K562 (cell line): Measurements from ENCODE around the gene NAP1L4. TPM values are rescaled to one million over a fixed set of nuclear protein-coding genes. Genes with fewer than 3 reads are reported as not detected.

Experiments
- CREB1 ChIP-seq, 2 experiments: sonication (generic) in 1 of 2; formaldehyde crosslinking in 1 of 2; IDR thresholded peaks; 2 replicates each; pipeline versions ENCODE4 v1.6.1 to v1.8.0; 2012 to 2022; ENCODE audit warnings: inconsistent platforms in 1 of 2, mild to moderate bottlenecking in 1 of 2, missing genetic modification reagents in 1 of 2, moderate library complexity in 1 of 2
- DPF2 ChIP-seq: fragments of 450-650 bp; IDR thresholded peaks from 2 replicates; pipeline ENCODE4 v1.6.1; 2016
- EGR1 ChIP-seq: fragments of 450-650 bp; conservative IDR thresholded peaks from 2 replicates; pipeline ENCODE4 v1.6.1; 2017; ENCODE audit warnings: mild to moderate bottlenecking
- ELF1 ChIP-seq: fragments of 200-800 bp; sonication (Bioruptor generic); IDR thresholded peaks from 2 replicates; pipeline ENCODE4 v1.6.1; 2016; ENCODE audit warnings: missing genetic modification characterization, missing compliant biosample characterization
- FOS ChIP-seq: IDR thresholded peaks from 3 replicates; pipeline ENCODE4 v1.6.1; 2011; ENCODE audit not compliant: insufficient read length; ENCODE audit errors: extremely low read depth
- HNRNPL ChIP-seq: fragments of 200-400 bp; formaldehyde crosslinking; IDR thresholded peaks from 2 replicates; pipeline ENCODE4 v1.6.1; 2017; ENCODE audit warnings: low read depth, mild to moderate bottlenecking, low read length
- MTA2 ChIP-seq: fragments of 450-650 bp; IDR thresholded peaks from 2 replicates; pipeline ENCODE4 v1.6.1; 2016; ENCODE audit warnings: low read depth
- SPI1 ChIP-seq: IDR thresholded peaks from 2 replicates; pipeline ENCODE4 v1.6.1; 2011; ENCODE audit warnings: low read depth, low read length, control low read depth, borderline replicate concordance
- TCF3 ChIP-seq: sonication (generic); formaldehyde crosslinking; IDR thresholded peaks from 2 replicates; pipeline ENCODE4 v1.4.0; 2020; ENCODE audit warnings: mild to moderate bottlenecking, missing genetic modification reagents
- U2AF1 ChIP-seq: fragments of 200-400 bp; formaldehyde crosslinking; optimal IDR thresholded peaks from 2 replicates; pipeline ENCODE3; 2017; ENCODE audit warnings: mild to moderate bottlenecking, low read depth, low read length, moderate library complexity
- ZNF174 ChIP-seq: fragments of 250-450 bp; sonication (Bioruptor Pico); IDR thresholded peaks from 2 replicates; pipeline ENCODE4 v1.4.0; 2020; ENCODE audit warnings: mild to moderate bottlenecking
- ZNF23 ChIP-seq: fragments of 250-450 bp; sonication (Bioruptor Pico); IDR thresholded peaks from 2 replicates; pipeline ENCODE4 v1.4.0; 2020; ENCODE audit warnings: mild to moderate bottlenecking
- ZNF830 ChIP-seq: fragments of 250-450 bp; sonication (Bioruptor Pico); IDR thresholded peaks from 2 replicates; pipeline ENCODE4 v1.5.0; 2021; ENCODE audit warnings: mild to moderate bottlenecking
- polyA plus RNA-seq, 8 experiments: library from polyadenylated mRNA; depleted of rRNA in 4 of 8; stranded (reverse) in 5 of 8; unstranded in 3 of 8; fragments of >200 nt; fragmentation: Nextera tagmentation in 2 of 8; fragmentation: Illumina TruSeq in 1 of 8; extraction: Ambion mirVana in 2 of 8; extraction: Trizol in 1 of 8; gene quantifications; 2 replicates each; pipeline versions ENCODE4 v1.2.1 to v1.2.3, GENCODE V29; 2011 to 2014; ENCODE audit warnings: inconsistent platforms in 1 of 8, missing spikeins in 1 of 8
- total RNA-seq, 7 experiments: library from RNA; depleted of rRNA in 6 of 7; stranded (reverse); fragments of >200 nt in 6 of 7; fragmentation: Illumina TruSeq in 2 of 7; extraction: Trizol in 2 of 7; gene quantifications; 2 replicates each; pipeline versions ENCODE4 v1.2.1 to v1.2.3, GENCODE V29; 2011 to 2021; ENCODE audit warnings: low replicate concordance in 1 of 7
- TF ChIP-seq, protein P1 (sequence below): fragments of 450-650 bp; formaldehyde crosslinking; IDR thresholded peaks from 2 replicates; pipeline ENCODE4 v1.4.0; 2020; ENCODE audit warnings: mild to moderate bottlenecking, moderate library complexity
- TF ChIP-seq, protein P2 (sequence below): sonication (generic); formaldehyde crosslinking; IDR thresholded peaks from 2 replicates; pipeline ENCODE4 v1.9.0; 2022; ENCODE audit warnings: mild to moderate bottlenecking, missing genetic modification reagents
- TF ChIP-seq, protein P3 (sequence below): fragments of 200-800 bp; sonication (Bioruptor generic); IDR thresholded peaks from 2 replicates; pipeline ENCODE4 v1.6.1; 2017; ENCODE audit warnings: missing genetic modification characterization, missing compliant biosample characterization
- TF ChIP-seq, protein P4 (sequence below), 3 experiments: fragments of 200-800 bp in 1 of 3; fragments of 250-450 bp in 1 of 3; fragments of 450-650 bp in 1 of 3; sonication (Bioruptor Pico) in 1 of 3; sonication (Bioruptor generic) in 1 of 3; formaldehyde crosslinking in 1 of 3; IDR thresholded peaks; 2 replicates each; pipeline versions ENCODE4 v1.6.1 to v1.8.0; 2016 to 2022; ENCODE audit warnings: mild to moderate bottlenecking in 2 of 3, missing genetic modification characterization in 2 of 3, missing compliant biosample characterization in 1 of 3, moderate library complexity in 1 of 3
- TF ChIP-seq, protein P5 (sequence below): fragments of 450-650 bp; IDR thresholded peaks from 2 replicates; pipeline ENCODE4 v1.6.1; 2016
- TF ChIP-seq, protein P6 (sequence below): fragments of 250-450 bp; sonication (Bioruptor Pico); IDR thresholded peaks from 2 replicates; pipeline ENCODE4 v1.8.0; 2021; ENCODE audit warnings: mild to moderate bottlenecking, moderate library complexity

NAP1L4 gene
- total and polyA plus RNA-seq, 9 of the 15 experiments (the other 6 are each of a cell fraction or from before 2014, with no cell fraction given) = 34.1 to 237 (median 179) TPM

DNA sequence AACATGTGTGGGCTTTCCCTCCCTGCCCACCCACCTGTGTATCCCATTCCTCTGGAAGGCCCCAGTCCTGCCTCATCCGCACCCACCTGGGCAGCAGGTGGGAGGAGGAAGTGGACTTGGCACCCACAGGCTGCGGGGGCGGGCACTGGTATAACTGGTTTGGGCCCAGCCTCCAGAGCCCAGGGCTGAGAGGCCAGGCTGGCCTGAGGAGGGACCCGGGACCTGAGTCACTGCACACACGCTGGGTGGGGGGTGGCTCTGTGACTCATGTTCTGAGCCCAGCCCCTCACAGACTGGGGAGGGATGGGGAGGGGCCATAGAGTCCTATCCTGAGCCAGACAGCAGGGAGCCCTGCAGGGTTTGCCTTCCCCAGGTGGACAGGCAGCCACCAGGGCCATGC, 79.6 kb downstream of the NAP1L4 start (continued):
- TF ChIP-seq, protein P1, sequence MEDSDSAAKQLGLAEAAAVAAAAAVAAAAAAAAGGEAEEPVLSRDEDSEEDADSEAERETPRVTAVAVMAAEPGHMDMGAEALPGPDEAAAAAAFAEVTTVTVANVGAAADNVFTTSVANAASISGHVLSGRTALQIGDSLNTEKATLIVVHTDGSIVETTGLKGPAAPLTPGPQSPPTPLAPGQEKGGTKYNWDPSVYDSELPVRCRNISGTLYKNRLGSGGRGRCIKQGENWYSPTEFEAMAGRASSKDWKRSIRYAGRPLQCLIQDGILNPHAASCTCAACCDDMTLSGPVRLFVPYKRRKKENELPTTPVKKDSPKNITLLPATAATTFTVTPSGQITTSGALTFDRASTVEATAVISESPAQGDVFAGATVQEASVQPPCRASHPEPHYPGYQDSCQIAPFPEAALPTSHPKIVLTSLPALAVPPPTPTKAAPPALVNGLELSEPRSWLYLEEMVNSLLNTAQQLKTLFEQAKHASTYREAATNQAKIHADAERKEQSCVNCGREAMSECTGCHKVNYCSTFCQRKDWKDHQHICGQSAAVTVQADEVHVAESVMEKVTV = no peak
- TF ChIP-seq, protein P2, sequence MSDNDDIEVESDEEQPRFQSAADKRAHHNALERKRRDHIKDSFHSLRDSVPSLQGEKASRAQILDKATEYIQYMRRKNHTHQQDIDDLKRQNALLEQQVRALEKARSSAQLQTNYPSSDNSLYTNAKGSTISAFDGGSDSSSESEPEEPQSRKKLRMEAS (CRISPR knock-in tag) = peak; percentile 19; the same call in 1 of the 2 replicates
- 0 out of 2 replicates have a peak, but pooled peaks have one; percentile 40 for TF ChIP-seq CREB1 (IDR thresholded peaks at IDR 0.05)
- no peak for TF ChIP-seq CREB1 (CRISPR knock-in tag; IDR thresholded peaks at IDR 0.05)
- TF ChIP-seq, protein P3, sequence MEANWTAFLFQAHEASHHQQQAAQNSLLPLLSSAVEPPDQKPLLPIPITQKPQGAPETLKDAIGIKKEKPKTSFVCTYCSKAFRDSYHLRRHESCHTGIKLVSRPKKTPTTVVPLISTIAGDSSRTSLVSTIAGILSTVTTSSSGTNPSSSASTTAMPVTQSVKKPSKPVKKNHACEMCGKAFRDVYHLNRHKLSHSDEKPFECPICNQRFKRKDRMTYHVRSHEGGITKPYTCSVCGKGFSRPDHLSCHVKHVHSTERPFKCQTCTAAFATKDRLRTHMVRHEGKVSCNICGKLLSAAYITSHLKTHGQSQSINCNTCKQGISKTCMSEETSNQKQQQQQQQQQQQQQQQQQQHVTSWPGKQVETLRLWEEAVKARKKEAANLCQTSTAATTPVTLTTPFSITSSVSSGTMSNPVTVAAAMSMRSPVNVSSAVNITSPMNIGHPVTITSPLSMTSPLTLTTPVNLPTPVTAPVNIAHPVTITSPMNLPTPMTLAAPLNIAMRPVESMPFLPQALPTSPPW (CRISPR knock-in tag) = peak; percentile 66
- peak; percentile 67; the same call in 1 of the 2 replicates for TF ChIP-seq DPF2
- TF ChIP-seq FOS = peak; percentile 40
- TF ChIP-seq ZNF174 (CRISPR knock-in tag) = no peak
- TF ChIP-seq, protein P4, sequence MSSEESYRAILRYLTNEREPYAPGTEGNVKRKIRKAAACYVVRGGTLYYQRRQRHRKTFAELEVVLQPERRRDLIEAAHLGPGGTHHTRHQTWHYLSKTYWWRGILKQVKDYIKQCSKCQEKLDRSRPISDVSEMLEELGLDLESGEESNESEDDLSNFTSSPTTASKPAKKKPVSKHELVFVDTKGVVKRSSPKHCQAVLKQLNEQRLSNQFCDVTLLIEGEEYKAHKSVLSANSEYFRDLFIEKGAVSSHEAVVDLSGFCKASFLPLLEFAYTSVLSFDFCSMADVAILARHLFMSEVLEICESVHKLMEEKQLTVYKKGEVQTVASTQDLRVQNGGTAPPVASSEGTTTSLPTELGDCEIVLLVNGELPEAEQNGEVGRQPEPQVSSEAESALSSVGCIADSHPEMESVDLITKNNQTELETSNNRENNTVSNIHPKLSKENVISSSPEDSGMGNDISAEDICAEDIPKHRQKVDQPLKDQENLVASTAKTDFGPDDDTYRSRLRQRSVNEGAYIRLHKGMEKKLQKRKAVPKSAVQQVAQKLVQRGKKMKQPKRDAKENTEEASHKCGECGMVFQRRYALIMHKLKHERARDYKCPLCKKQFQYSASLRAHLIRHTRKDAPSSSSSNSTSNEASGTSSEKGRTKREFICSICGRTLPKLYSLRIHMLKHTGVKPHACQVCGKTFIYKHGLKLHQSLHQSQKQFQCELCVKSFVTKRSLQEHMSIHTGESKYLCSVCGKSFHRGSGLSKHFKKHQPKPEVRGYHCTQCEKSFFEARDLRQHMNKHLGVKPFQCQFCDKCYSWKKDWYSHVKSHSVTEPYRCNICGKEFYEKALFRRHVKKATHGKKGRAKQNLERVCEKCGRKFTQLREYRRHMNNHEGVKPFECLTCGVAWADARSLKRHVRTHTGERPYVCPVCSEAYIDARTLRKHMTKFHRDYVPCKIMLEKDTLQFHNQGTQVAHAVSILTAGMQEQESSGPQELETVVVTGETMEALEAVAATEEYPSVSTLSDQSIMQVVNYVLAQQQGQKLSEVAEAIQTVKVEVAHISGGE (CRISPR knock-in tag; IDR thresholded peaks at IDR 0.05) = 0 out of 6 replicates have a peak, but pooled peaks of 1 of the 3 experiments have one; percentile 30
- no peak for TF ChIP-seq SPI1
- peak; percentile 19; the same call in 1 of the 2 replicates for TF ChIP-seq HNRNPL
- no peak for TF ChIP-seq ZNF23 (CRISPR knock-in tag)
- TF ChIP-seq, protein P5, sequence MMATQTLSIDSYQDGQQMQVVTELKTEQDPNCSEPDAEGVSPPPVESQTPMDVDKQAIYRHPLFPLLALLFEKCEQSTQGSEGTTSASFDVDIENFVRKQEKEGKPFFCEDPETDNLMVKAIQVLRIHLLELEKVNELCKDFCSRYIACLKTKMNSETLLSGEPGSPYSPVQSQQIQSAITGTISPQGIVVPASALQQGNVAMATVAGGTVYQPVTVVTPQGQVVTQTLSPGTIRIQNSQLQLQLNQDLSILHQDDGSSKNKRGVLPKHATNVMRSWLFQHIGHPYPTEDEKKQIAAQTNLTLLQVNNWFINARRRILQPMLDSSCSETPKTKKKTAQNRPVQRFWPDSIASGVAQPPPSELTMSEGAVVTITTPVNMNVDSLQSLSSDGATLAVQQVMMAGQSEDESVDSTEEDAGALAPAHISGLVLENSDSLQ = no peak
- no peak for TF ChIP-seq ELF1 (tag)
- TF ChIP-seq EGR1 = peak; percentile 87
- no peak for TF ChIP-seq ZNF830 (CRISPR knock-in tag)
- TF ChIP-seq TCF3 (CRISPR knock-in tag) = no peak
- no peak for TF ChIP-seq MTA2
- TF ChIP-seq U2AF1 = no peak
- TF ChIP-seq, protein P6, sequence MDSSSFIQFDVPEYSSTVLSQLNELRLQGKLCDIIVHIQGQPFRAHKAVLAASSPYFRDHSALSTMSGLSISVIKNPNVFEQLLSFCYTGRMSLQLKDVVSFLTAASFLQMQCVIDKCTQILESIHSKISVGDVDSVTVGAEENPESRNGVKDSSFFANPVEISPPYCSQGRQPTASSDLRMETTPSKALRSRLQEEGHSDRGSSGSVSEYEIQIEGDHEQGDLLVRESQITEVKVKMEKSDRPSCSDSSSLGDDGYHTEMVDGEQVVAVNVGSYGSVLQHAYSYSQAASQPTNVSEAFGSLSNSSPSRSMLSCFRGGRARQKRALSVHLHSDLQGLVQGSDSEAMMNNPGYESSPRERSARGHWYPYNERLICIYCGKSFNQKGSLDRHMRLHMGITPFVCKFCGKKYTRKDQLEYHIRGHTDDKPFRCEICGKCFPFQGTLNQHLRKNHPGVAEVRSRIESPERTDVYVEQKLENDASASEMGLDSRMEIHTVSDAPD (CRISPR knock-in tag) = no peak
